HepG2 (cell line): Measurements from ENCODE around the gene DNMT3B. TPM values are rescaled to one million over a fixed set of nuclear protein-coding genes. Genes with fewer than 3 reads are reported as not detected.

Experiments used
- ATAC-seq: fragments of 200-7000 bp; cut with Tn5 transposase; 3 replicates; pipeline ENCODE4 v1.9.1; 2020; ENCODE audit warnings: mild to moderate bottlenecking, moderate library complexity
- BruUV-seq: library from RNA; stranded (reverse); fragments of 400-500 nt; replicated peaks from 2 replicates; lab custom pipeline; 2021; lab: Mats Ljungman, UMichigan
- CTCF ChIA-PET: fragments of 300-600 bp; formaldehyde crosslinking; extraction: SDS; loops from one replicate; lab custom pipeline; 2021; ENCODE audit warnings: low total read pairs, inconsistent platforms, low intra/inter-chr PET ratio; lab: Yijun Ruan, JAX
- POLR2A ChIA-PET: fragments of 350-600 bp; sonication (Branson Sonifier 250); formaldehyde crosslinking; loops from one replicate; lab custom pipeline; 2020; ENCODE audit warnings: antibody characterized with exemption, inconsistent platforms; lab: Yijun Ruan, JAX
- DNase-seq: peaks from one replicate; pipeline ENCODE4 v3.0.0-alpha.2; 2015; ENCODE audit warnings: low spot score
- FAIRE-seq: peaks from 3 replicates; lab custom pipeline; 2011; peaks lifted over from hg19 to GRCh38; lab: Jason Lieb, UNC
- H2AFZ ChIP-seq: one replicate; pipeline ENCODE4 v1.6.1; 2011; ENCODE audit warnings: low read length, inconsistent platforms
- H3K27ac ChIP-seq: fragments of 300-600 bp; 3 replicates; pipeline ENCODE4 v1.8.0; 2011; ENCODE audit warnings: mixed run types, mild to moderate bottlenecking, mixed read lengths, low read length, inconsistent platforms; ENCODE audit not compliant: insufficient read depth; ENCODE audit errors: extremely low read length
- H3K27me3 ChIP-seq, 2 experiments: fragments of 200-600 bp in 1 of 2; 2 replicates in 1 of 2; 3 replicates in 1 of 2; pipeline versions ENCODE4 v1.6.0 to v1.8.0; 2011; ENCODE audit warnings: low read length in 2 of 2, mild to moderate bottlenecking in 2 of 2, moderate library complexity in 2 of 2, inconsistent platforms in 1 of 2; ENCODE audit not compliant: insufficient read depth in 2 of 2, control insufficient read depth in 1 of 2
- H3K36me3 ChIP-seq, 2 experiments: fragments of 200-600 bp in 1 of 2; replicated peaks in 1 of 2; 2 replicates in 1 of 2; 3 replicates in 1 of 2; pipeline versions ENCODE4 v1.5.1 to v1.8.0; 2011; ENCODE audit warnings: low read length in 2 of 2, inconsistent platforms in 1 of 2; ENCODE audit not compliant: insufficient read depth in 2 of 2, control insufficient read depth in 1 of 2
- H3K4me1 ChIP-seq: 2 replicates; pipeline ENCODE4 v1.5.1; 2012; ENCODE audit warnings: low read length, inconsistent platforms; ENCODE audit not compliant: insufficient read depth
- H3K4me2 ChIP-seq: 2 replicates; pipeline ENCODE4 v1.6.0; 2011; ENCODE audit warnings: low read depth, low read length, inconsistent platforms
- H3K4me3 ChIP-seq, 3 experiments: fragments of 200-600 bp in 1 of 3; sonication (generic), shearing (Covaris generic) in 1 of 3; replicated peaks in 1 of 3; 2 replicates each; pipeline ENCODE4 v1.5.1; 2011 to 2016; ENCODE audit warnings: low read length in 3 of 3, inconsistent platforms in 2 of 3, low read depth in 2 of 3, mild to moderate bottlenecking in 2 of 3, control low read depth in 1 of 3, mixed read lengths in 1 of 3; ENCODE audit not compliant: insufficient read depth in 1 of 3
- H3K79me2 ChIP-seq: one replicate; pipeline ENCODE4 v1.6.1; 2011; ENCODE audit warnings: low read length, inconsistent platforms; ENCODE audit not compliant: insufficient read depth
- H3K9ac ChIP-seq: 2 replicates; pipeline ENCODE4 v1.6.0; 2011; ENCODE audit warnings: mild to moderate bottlenecking, low read depth, low read length, inconsistent platforms; ENCODE audit not compliant: insufficient read depth
- H3K9me3 ChIP-seq: 2 replicates; pipeline ENCODE4 v1.5.1; 2012; ENCODE audit warnings: mild to moderate bottlenecking, low read length
- H4K20me1 ChIP-seq: 2 replicates; pipeline ENCODE4 v1.6.0; 2011; ENCODE audit warnings: inconsistent platforms, mild to moderate bottlenecking, low read length, moderate library complexity; ENCODE audit not compliant: insufficient read depth
- ARID2 ChIP-seq: sonication (generic); formaldehyde crosslinking; IDR thresholded peaks from 2 replicates; pipeline ENCODE4 v1.8.1; 2022; ENCODE audit warnings: mild to moderate bottlenecking, missing genetic modification reagents, borderline replicate concordance
- SAP130 ChIP-seq: IDR thresholded peaks from 2 replicates; pipeline ENCODE4 v1.6.1; 2016; ENCODE audit warnings: low read depth
- SNAPC2 ChIP-seq: sonication (generic); formaldehyde crosslinking; IDR thresholded peaks from 2 replicates; pipeline ENCODE4 v1.8.1; 2022; ENCODE audit warnings: mild to moderate bottlenecking, missing genetic modification reagents
- XRCC5 ChIP-seq: fragments of 200-400 bp; formaldehyde crosslinking; optimal IDR thresholded peaks from 2 replicates; pipeline ENCODE3; 2017; ENCODE audit warnings: mild to moderate bottlenecking, low read length
- ZNF354B ChIP-seq: sonication (generic); formaldehyde crosslinking; IDR thresholded peaks from 2 replicates; pipeline ENCODE4 v1.8.0; 2022; ENCODE audit warnings: mild to moderate bottlenecking, missing genetic modification reagents
- ZNF615 ChIP-seq: sonication (generic); formaldehyde crosslinking; IDR thresholded peaks from 2 replicates; pipeline ENCODE4 v1.5.0; 2020; ENCODE audit warnings: mild to moderate bottlenecking, missing genetic modification reagents, borderline replicate concordance
- WGBS: methylation state at CpG from one replicate; pipeline ENCODE4 v1.1.6; 2017; ENCODE audit warnings: low lambda C conversion rate; 5-methylcytosine and 5-hydroxymethylcytosine counted together
- in situ Hi-C: cut with HindIII; loops from 2 replicates; pipeline ENCODE4 v1.10.0; 2017; ENCODE audit warnings: low pct_unique_long_range_greater_than_20kb; ENCODE audit not compliant: extremely low pct_ligation_motif_present
- intact Hi-C: fragments of 100-400 bp; cut with micrococcal nuclease; formaldehyde crosslinking; loops from one replicate; pipeline ENCODE4 v1.10.0; 2022; ENCODE audit not compliant: unreplicated experiment
- polyA plus RNA-seq, 8 experiments: library from polyadenylated mRNA; depleted of rRNA in 3 of 8; stranded (reverse) in 7 of 8; unstranded in 1 of 8; fragments of >200 nt; fragmentation: Illumina TruSeq in 4 of 8; extraction: Trizol in 4 of 8; gene quantifications; 2 replicates each; pipeline versions ENCODE4 v1.2.1 to v1.2.3, GENCODE V29; 2011 to 2016; ENCODE audit warnings: low read depth in 4 of 8, missing spikeins in 1 of 8, mixed read lengths in 1 of 8; ENCODE audit not compliant: insufficient read depth in 1 of 8
- total RNA-seq, 5 experiments: library from RNA; depleted of rRNA; stranded (reverse); fragments of >200 nt; fragmentation: Illumina TruSeq; extraction: Trizol; gene quantifications; 2 replicates each; pipeline ENCODE4 v1.2.3, GENCODE V29; 2016; ENCODE audit warnings: low read depth in 1 of 5
- TF ChIP-seq, protein P1 (sequence below): sonication (generic); IDR thresholded peaks from 2 replicates; pipeline ENCODE4 v1.6.1; 2016; ENCODE audit warnings: low read depth, borderline replicate concordance
- TF ChIP-seq, protein P2 (sequence below): sonication (generic); formaldehyde crosslinking; IDR thresholded peaks from 2 replicates; pipeline ENCODE4 v1.5.0; 2020; ENCODE audit warnings: missing genetic modification reagents, mild to moderate bottlenecking, borderline replicate concordance
- TF ChIP-seq, protein P3 (sequence below): sonication (generic); formaldehyde crosslinking; IDR thresholded peaks from 2 replicates; pipeline ENCODE4 v1.4.0; 2020; ENCODE audit warnings: missing genetic modification reagents, borderline replicate concordance
- TF ChIP-seq, protein P4 (sequence below): sonication (generic); formaldehyde crosslinking; IDR thresholded peaks from 2 replicates; pipeline ENCODE4 v1.4.0; 2020; ENCODE audit warnings: missing genetic modification reagents
- TF ChIP-seq, protein P5 (sequence below): sonication (generic); formaldehyde crosslinking; IDR thresholded peaks from 2 replicates; pipeline ENCODE4 v1.8.0; 2022; ENCODE audit warnings: mild to moderate bottlenecking, missing genetic modification reagents

Gene DNMT3B
- total and polyA plus RNA-seq, 2 of the 13 experiments (the other 11 are each of a cell fraction or from before 2014, with no cell fraction given): 3.8 to 13.9 TPM

DNA sequence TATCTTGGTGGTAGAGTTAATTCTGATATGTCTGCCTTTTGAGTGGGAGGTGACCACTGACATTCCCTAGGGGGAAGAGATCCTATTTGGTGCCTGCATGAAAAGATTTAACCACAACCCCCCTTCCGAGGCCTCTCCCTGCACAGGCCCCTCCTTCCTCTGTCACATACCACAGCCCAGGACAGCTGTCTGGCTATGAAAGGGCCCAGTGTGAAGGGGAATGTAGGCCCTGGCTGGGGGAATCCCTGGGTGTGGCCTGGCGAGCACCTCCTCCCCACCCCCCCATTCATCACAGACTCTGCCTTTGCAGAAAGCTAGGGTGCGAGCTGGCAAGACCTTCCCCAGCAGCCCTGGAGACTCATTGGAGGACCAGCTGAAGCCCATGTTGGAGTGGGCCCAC lies 30.1 kb downstream of the DNMT3B start:
- Histone ChIP-seq H3K79me2 (no peaks in the 10 kb centered on the region), H3K4me1 (peaks cover 10% of the 10 kb centered on the region; the same call in 1 of the 2 replicates), H3K9me3 (no peaks in the 10 kb centered on the region), H3K27me3 (no peaks in the 10 kb centered on the region), H3K4me3 (no peak overlapping the region), H4K20me1 (no peaks in the 10 kb centered on the region), H2AFZ (no peak overlapping the region), H3K9ac (no peak overlapping the region), H3K27ac (no peak overlapping the region), H3K4me2 (no peak overlapping the region), H3K36me3 (peaks cover 8 to 48% of the 10 kb centered on the region in 2 experiments; a peak in 3 of 5 replicates)
- FAIRE-seq (no peak), ATAC-seq (peak; percentile 36; the same call in 2 of the 3 replicates), DNase-seq (peak; percentile 75)
- ChIA-PET CTCF (no interaction called here), POLR2A (no interaction called here)
- no TSS peak for BruUV-seq
- intact Hi-C loops: loop anchor here (5.0 to 10.0 kb wide), 3 partner anchors 35 to 420 kb away; partner anchors contain the start of genes BPIFB2 and SUN5
- in situ Hi-C loops: loop anchor here (5.0 kb wide), 1 partner anchor 100 kb away; no protein-coding TSS in a partner anchor
- 89% methylated on average over 3 of the region's 3 CpGs for WGBS
- no peak for TF ChIP-seq ZNF354B (CRISPR knock-in tag)
- TF ChIP-seq, protein P1, sequence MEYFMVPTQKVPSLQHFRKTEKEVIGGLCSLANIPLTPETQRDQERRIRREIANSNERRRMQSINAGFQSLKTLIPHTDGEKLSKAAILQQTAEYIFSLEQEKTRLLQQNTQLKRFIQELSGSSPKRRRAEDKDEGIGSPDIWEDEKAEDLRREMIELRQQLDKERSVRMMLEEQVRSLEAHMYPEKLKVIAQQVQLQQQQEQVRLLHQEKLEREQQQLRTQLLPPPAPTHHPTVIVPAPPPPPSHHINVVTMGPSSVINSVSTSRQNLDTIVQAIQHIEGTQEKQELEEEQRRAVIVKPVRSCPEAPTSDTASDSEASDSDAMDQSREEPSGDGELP: peak; percentile 32; the same call in 1 of the 2 replicates
- TF ChIP-seq, protein P2, sequence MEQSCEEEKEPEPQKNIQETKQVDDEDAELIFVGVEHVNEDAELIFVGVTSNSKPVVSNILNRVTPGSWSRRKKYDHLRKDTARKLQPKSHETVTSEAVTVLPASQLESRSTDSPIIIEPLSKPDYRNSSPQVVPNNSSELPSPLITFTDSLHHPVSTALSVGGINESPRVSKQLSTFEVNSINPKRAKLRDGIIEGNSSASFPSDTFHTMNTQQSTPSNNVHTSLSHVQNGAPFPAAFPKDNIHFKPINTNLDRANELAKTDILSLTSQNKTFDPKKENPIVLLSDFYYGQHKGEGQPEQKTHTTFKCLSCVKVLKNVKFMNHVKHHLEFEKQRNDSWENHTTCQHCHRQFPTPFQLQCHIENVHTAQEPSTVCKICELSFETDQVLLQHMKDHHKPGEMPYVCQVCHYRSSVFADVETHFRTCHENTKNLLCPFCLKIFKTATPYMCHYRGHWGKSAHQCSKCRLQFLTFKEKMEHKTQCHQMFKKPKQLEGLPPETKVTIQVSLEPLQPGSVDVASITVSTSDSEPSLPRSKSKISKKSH: 0 out of 2 replicates have a peak, but pooled peaks have one; percentile 50
- TF ChIP-seq SAP130 (CRISPR knock-in tag): 0 out of 2 replicates have a peak, but pooled peaks have one; percentile 22
- TF ChIP-seq, protein P3, sequence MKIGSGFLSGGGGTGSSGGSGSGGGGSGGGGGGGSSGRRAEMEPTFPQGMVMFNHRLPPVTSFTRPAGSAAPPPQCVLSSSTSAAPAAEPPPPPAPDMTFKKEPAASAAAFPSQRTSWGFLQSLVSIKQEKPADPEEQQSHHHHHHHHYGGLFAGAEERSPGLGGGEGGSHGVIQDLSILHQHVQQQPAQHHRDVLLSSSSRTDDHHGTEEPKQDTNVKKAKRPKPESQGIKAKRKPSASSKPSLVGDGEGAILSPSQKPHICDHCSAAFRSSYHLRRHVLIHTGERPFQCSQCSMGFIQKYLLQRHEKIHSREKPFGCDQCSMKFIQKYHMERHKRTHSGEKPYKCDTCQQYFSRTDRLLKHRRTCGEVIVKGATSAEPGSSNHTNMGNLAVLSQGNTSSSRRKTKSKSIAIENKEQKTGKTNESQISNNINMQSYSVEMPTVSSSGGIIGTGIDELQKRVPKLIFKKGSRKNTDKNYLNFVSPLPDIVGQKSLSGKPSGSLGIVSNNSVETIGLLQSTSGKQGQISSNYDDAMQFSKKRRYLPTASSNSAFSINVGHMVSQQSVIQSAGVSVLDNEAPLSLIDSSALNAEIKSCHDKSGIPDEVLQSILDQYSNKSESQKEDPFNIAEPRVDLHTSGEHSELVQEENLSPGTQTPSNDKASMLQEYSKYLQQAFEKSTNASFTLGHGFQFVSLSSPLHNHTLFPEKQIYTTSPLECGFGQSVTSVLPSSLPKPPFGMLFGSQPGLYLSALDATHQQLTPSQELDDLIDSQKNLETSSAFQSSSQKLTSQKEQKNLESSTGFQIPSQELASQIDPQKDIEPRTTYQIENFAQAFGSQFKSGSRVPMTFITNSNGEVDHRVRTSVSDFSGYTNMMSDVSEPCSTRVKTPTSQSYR: 0 out of 2 replicates have a peak, but pooled peaks have one; percentile 29
- TF ChIP-seq, protein P4, sequence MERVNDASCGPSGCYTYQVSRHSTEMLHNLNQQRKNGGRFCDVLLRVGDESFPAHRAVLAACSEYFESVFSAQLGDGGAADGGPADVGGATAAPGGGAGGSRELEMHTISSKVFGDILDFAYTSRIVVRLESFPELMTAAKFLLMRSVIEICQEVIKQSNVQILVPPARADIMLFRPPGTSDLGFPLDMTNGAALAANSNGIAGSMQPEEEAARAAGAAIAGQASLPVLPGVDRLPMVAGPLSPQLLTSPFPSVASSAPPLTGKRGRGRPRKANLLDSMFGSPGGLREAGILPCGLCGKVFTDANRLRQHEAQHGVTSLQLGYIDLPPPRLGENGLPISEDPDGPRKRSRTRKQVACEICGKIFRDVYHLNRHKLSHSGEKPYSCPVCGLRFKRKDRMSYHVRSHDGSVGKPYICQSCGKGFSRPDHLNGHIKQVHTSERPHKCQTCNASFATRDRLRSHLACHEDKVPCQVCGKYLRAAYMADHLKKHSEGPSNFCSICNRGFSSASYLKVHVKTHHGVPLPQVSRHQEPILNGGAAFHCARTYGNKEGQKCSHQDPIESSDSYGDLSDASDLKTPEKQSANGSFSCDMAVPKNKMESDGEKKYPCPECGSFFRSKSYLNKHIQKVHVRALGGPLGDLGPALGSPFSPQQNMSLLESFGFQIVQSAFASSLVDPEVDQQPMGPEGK: peak; percentile 53; the same call in 1 of the 2 replicates
- TF ChIP-seq ARID2 (CRISPR knock-in tag): peak; percentile 46; the same call in 1 of the 2 replicates
- TF ChIP-seq, protein P5, sequence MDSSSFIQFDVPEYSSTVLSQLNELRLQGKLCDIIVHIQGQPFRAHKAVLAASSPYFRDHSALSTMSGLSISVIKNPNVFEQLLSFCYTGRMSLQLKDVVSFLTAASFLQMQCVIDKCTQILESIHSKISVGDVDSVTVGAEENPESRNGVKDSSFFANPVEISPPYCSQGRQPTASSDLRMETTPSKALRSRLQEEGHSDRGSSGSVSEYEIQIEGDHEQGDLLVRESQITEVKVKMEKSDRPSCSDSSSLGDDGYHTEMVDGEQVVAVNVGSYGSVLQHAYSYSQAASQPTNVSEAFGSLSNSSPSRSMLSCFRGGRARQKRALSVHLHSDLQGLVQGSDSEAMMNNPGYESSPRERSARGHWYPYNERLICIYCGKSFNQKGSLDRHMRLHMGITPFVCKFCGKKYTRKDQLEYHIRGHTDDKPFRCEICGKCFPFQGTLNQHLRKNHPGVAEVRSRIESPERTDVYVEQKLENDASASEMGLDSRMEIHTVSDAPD (CRISPR knock-in tag): 0 out of 2 replicates have a peak, but pooled peaks have one; percentile 25
- peak; percentile 86 for TF ChIP-seq XRCC5
- TF ChIP-seq SNAPC2: peak; percentile 66; the same call in 1 of the 2 replicates
- no peak for TF ChIP-seq ZNF615 (CRISPR knock-in tag)
